ENCODE measurements around the gene SHF.

SHF gene

GRCh38 chr15:45199136-45199810 lies 11.5 kb upstream of the SHF start:
- TF ChIP-seq CTCF (conservative IDR thresholded peaks at IDR 0.05; ENCODE audit: low read depth, low read length): no peak
- H3K4me3 ChIP-seq (ENCODE audit: low read depth, low read length): peak overlapping the region; percentile 90
- no peak for DNase-seq (ENCODE audit: low read depth)

DNA sequence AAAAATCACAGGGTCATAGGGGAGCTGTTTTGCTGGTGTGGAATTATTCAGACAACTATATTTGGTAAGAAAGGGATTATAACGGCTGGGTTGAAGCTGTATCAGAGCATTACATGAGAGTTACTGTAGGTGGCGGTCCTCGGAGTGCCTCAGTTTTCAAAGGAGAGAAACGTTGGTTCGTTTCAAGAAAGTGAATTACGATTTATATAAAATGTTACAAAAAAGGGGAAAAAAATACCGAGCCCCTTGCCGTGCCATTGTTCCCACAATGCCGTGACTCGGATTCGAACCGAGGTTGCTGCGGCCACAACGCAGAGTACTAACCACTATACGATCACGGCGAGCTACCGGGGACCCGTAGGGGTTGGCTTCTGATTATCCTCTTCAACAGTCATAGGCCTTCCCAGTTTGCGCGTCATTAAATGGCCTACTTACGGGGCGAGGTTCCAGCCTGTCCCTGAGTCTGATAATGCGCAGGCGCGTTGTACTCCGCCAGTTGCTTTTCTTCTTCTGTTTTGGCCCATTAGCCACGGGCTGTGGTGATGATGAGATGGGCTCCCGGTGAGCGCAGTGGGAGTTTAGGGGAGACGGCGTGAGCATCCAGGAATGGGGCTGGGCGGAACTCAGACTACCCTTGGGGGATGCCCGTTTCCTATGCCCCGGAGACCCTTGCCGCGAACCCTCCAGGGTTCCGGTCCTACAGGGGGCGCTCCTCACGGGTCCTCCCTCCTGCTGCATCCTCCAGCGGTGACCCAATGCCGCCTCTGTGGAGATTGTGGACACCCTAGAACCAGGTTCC lies 10.8 kb upstream of the SHF start:
- H3K4me3 ChIP-seq (ENCODE audit: low read depth, low read length): peak overlapping the region; percentile 90
- DNase-seq (ENCODE audit: low read depth): peak; percentile 99
- TF ChIP-seq CTCF (conservative IDR thresholded peaks at IDR 0.05; ENCODE audit: low read depth, low read length): peak; percentile 87

GRCh38 chr15:45197512-45197911 lies 9.7 kb upstream of the SHF start:
- no peak for DNase-seq (ENCODE audit: low read depth)
- no peak overlapping the region for H3K4me3 ChIP-seq (ENCODE audit: low read depth, low read length)
- TF ChIP-seq CTCF (conservative IDR thresholded peaks at IDR 0.05; ENCODE audit: low read depth, low read length): no peak

DNA sequence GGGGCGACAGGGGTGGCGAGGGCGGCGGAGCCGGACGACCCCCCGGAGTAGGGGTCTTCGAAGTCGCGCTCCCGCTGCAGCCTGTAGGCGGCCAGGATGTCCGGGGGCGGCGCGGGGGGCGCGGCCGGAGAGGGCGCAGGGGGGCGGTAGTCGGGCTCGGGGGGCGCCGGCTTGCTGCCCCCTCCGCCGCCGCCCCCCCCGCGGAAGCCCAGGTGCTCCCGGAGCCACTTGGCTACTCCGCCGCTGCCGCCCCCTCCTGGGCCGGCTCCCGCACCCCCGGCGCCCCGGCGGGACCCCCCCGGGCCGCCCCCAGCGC lies 230 bp downstream of the SHF start:
- H3K4me3 ChIP-seq (ENCODE audit: low read depth, low read length): peak overlapping the region; percentile 62
- TF ChIP-seq CTCF (conservative IDR thresholded peaks at IDR 0.05; ENCODE audit: low read depth, low read length): no peak
- no peak for DNase-seq (ENCODE audit: low read depth)

DNA sequence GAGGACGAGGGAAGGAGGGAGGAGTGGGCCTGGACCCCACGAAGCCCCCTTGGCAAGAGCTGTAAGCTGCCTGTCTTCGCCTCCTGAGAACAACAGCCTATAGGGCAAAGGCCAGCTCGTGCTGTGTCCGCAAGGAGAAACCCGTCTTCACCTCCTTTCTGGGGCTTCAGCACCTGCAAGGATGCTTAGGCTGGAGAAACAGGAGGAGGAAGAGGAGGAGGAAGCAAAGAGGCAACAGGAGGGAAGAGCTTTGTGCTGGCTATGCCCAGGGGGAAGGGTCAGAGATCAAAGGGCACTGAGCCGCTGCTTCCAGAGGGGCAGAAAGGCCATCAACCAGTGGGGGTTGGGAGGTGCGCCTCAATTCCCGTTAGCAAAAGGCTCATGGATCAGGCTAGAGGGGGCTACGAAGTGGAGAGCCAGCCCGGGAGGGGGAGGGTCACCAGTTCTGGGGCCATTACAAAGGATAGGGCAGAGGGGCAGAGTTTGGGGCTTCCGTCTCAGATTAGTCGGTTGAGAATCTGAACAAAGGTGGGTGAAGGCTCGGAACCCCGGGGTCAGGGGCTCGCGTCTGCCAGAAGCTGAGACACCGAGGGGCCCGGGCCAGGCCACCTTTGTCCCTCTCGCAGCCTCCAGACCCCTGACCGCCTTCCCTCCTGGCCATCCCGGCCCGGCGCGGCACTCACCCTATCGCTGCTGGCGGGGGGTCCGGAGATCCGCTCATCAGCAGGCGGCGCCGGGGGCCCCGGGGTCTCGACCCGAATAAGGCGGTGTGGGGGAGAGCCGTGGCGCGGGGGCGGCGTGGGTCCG lies 792 bp downstream of the SHF start:
- H3K4me3 ChIP-seq (ENCODE audit: low read depth, low read length): peak overlapping the region; percentile 62
- no peak for TF ChIP-seq CTCF (conservative IDR thresholded peaks at IDR 0.05; ENCODE audit: low read depth, low read length)
- no peak for DNase-seq (ENCODE audit: low read depth)

- no peak for TF ChIP-seq CTCF (conservative IDR thresholded peaks at IDR 0.05; ENCODE audit: low read depth, low read length)
- no peak overlapping the region for H3K4me3 ChIP-seq (ENCODE audit: low read depth, low read length)
- no peak for DNase-seq (ENCODE audit: low read depth)
Observed at GRCh38 chr15:45185903-45186770, 1.6 kb downstream of the SHF start.
